ENCODE results near the gene SLC45A3.
"Not testable (repeated sequence)": the region's sequence is repeated elsewhere in the genome, so short reads cannot be mapped to it uniquely, and the experiment has no call there.

The SLC45A3 gene

DNA sequence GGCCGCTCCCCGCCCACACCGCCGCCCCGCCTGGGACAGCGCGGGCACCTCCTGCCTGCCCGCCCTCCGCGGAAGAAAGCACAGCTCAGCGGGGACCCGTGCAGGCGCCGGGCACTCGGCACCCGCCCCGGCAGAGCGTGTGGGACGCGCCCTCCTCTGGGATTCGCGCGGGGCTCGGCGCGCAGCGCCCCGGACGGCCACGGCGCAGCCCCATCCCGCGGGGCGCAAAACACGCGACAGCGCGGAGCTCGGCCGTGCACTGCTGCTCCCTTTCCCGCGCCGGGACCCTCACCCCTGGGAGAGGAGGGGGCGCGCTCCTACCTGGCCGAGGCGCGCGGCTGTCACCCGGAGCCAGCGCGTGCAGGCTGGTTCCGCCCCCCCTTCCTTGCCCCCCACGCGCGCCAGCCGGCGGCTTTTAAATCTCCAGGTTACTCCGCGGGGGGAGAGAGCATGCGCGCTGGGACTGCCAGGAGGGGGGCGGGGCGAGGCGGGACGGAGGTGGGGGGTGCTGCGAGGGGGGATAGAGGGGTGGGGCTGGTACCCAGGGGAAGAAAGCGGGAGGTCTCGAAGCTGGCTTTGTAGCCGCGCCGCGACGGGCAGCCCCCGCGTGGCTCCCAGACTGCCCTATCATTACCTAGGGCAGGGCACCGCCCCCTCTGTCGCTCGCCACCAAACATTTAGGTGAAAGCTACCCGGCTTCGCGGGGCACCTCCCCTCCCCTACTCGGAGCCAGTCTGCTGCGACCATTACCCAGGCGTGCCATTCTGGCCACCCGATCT is at the start of gene SLC45A3:
Gene SLC45A3, minus strand, starts transcription at position 437 of the 779 bp plus-strand sequence. CDS start 15,853 bp downstream, outside the sequence.
- Histone ChIP-seq H3K36me3 (no peaks in the 10 kb centered on the region), H3K4me1 (peaks cover 34% of the 10 kb centered on the region), H3K27ac (peak within 1 kb of the TSS; percentile 63), H3K9ac (peak within 1 kb of the TSS; percentile 76), H3K27me3 (no peaks in the 10 kb centered on the region), H3K4me2 (peak within 1 kb of the TSS; percentile 93), H4K20me1 (no peaks in the 10 kb centered on the region; the same call in 1 of the 2 replicates), H3K9me3 (no peaks in the 10 kb centered on the region), H3K4me3 (peak within 1 kb of the TSS; percentile 77)
- no peak for TF ChIP-seq Cebpa-rat (IDR thresholded peaks at IDR 0.05)

DNA sequence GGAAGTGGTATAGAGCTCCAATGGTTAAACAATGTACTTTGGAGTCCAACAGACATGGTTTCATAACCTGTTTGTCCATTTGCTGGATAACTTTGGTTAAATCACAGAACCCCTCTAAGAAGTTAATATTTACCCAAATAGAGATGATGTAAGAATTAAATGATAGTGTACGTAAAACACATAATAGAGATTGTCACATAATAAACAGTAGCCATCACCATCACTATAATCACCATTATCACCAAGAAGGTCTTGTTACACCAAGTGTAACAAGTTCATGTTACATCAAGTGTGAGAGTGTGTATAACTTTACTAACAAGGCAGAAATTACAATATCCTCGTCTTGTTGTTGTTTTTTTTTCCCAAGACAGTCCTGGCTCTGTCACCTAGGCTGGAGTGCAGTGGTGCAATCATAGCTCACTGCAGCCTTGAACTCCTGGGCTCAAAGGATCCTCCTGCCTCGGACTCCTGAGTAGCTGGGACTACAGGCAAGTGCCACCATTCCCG is 46.4 kb upstream of the SLC45A3 start:
- H4K20me1 ChIP-seq, result peaks cover 81% of the 10 kb centered on the region
- peaks cover 91% of the 10 kb centered on the region for H3K36me3 ChIP-seq
- no peaks in the 10 kb centered on the region for H3K4me1 ChIP-seq
- no peak overlapping the region for H3K9ac ChIP-seq
- no peaks in the 10 kb centered on the region for H3K27me3 ChIP-seq
- no peak overlapping the region for H3K4me3 ChIP-seq
- no peak for TF ChIP-seq Cebpa-rat (IDR thresholded peaks at IDR 0.05)
- H3K27ac ChIP-seq, result no peak overlapping the region
- no peak overlapping the region for H3K4me2 ChIP-seq
- no peaks in the 10 kb centered on the region for H3K9me3 ChIP-seq

DNA sequence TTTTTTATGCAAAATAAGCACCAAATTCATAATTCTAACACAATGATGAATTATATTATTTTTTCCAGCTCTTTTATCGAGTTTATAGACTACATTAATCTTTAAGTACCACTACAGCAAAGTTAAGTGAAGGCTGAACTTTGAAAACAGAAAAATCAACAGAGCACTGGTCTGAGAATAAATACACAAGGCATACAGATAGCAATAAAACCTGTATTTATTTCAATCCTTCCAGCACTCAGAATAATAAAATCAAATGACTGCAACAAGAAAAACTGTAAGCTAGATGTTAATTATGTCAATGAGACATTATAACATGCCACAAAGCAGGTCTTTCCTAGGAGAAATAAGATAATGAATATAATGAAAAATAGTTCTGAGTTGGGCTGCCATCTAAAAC is 45.2 kb upstream of the SLC45A3 start:
- Histone ChIP-seq H4K20me1 (peaks cover 73% of the 10 kb centered on the region), H3K36me3 (peaks cover 92% of the 10 kb centered on the region)

GRCh38 chr1:205720740-205721139 is 40.4 kb upstream of the SLC45A3 start:
- H4K20me1 ChIP-seq, result peaks cover 31% of the 10 kb centered on the region

More for the DNA sequence above, 45.2 kb upstream of the SLC45A3 start:
- no peak overlapping the region for H3K4me3 ChIP-seq
- no peak overlapping the region for H3K9ac ChIP-seq
- H3K27ac ChIP-seq, result no peak overlapping the region
- no peaks in the 10 kb centered on the region for H3K27me3 ChIP-seq
- H3K4me1 ChIP-seq, result no peaks in the 10 kb centered on the region
- no peak overlapping the region for H3K4me2 ChIP-seq
- no peaks in the 10 kb centered on the region for H3K9me3 ChIP-seq
- no peak for TF ChIP-seq Cebpa-rat (IDR thresholded peaks at IDR 0.05)

GRCh38 chr1:205719762-205720161 is 39.5 kb upstream of the SLC45A3 start:
- Histone ChIP-seq H3K4me3 (no peak overlapping the region), H3K27me3 (no peaks in the 10 kb centered on the region), H3K9ac (no peak overlapping the region), H3K4me1 (no peaks in the 10 kb centered on the region), H4K20me1 (peaks cover 24% of the 10 kb centered on the region; the same call in 1 of the 2 replicates), H3K4me2 (no peak overlapping the region), H3K36me3 (peaks cover 100% of the 10 kb centered on the region), H3K27ac (no peak overlapping the region), H3K9me3 (no peaks in the 10 kb centered on the region)
- TF ChIP-seq Cebpa-rat (IDR thresholded peaks at IDR 0.05), result no peak

More at GRCh38 chr1:205720740-205721139, 40.4 kb upstream of the SLC45A3 start:
- not testable (repeated sequence) for H3K9ac ChIP-seq, H3K4me3 ChIP-seq, H3K27ac ChIP-seq, H3K9me3 ChIP-seq, H3K4me1 ChIP-seq, H3K4me2 ChIP-seq, H3K27me3 ChIP-seq
- peaks cover 100% of the 10 kb centered on the region for H3K36me3 ChIP-seq

GRCh38 chr1:205719015-205719414 is 38.7 kb upstream of the SLC45A3 start:
- H3K27ac ChIP-seq, result no peak overlapping the region
- H3K27me3 ChIP-seq, result no peaks in the 10 kb centered on the region
- H3K9me3 ChIP-seq, result no peaks in the 10 kb centered on the region
- H3K4me2 ChIP-seq, result no peak overlapping the region
- peaks cover 19% of the 10 kb centered on the region; the same call in 1 of the 2 replicates for H4K20me1 ChIP-seq
- H3K9ac ChIP-seq, result no peak overlapping the region
- H3K36me3 ChIP-seq, result peaks cover 100% of the 10 kb centered on the region
- no peaks in the 10 kb centered on the region for H3K4me1 ChIP-seq
- H3K4me3 ChIP-seq, result no peak overlapping the region
- TF ChIP-seq Cebpa-rat (IDR thresholded peaks at IDR 0.05), result no peak

- H4K20me1 ChIP-seq, result peaks cover 24% of the 10 kb centered on the region
- TF ChIP-seq Cebpa-rat (IDR thresholded peaks at IDR 0.05), result no peak
- H3K4me3 ChIP-seq, result no peak overlapping the region
- no peak overlapping the region for H3K27ac ChIP-seq
- H3K27me3 ChIP-seq, result no peaks in the 10 kb centered on the region
- H3K9me3 ChIP-seq, result no peaks in the 10 kb centered on the region
- H3K4me1 ChIP-seq, result no peaks in the 10 kb centered on the region
- H3K4me2 ChIP-seq, result no peak overlapping the region
- H3K36me3 ChIP-seq, result peaks cover 81% of the 10 kb centered on the region
- H3K9ac ChIP-seq, result no peak overlapping the region
Observed at GRCh38 chr1:205716371-205717132, 36.2 kb upstream of the SLC45A3 start.

DNA sequence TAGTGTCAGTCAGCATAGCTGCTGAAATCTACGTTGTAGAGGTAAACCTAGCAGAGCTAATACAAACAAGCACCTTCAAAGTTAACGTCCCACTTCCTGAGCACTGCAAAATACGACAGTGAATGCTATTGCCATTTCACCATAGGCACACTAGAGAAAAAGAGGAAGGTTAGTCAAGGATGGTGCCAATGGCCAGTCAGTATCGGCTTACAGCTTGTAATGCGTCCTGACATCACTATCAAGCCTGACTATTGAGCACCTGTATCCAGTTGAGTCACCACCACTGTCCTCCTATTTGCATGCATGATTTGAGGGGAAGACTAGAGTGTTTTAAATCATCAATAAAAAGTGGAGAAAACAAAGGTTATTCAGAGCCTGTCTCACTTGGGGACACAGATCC is 35.3 kb upstream of the SLC45A3 start:
- TF ChIP-seq Cebpa-rat (IDR thresholded peaks at IDR 0.05), result no peak
- no peaks in the 10 kb centered on the region for H3K27me3 ChIP-seq
- peaks cover 4% of the 10 kb centered on the region; the same call in 1 of the 2 replicates for H3K4me1 ChIP-seq
- no peak overlapping the region for H3K9ac ChIP-seq
- peaks cover 21% of the 10 kb centered on the region for H4K20me1 ChIP-seq
- peaks cover 72% of the 10 kb centered on the region for H3K36me3 ChIP-seq
- H3K27ac ChIP-seq, result no peak overlapping the region
- no peak overlapping the region for H3K4me3 ChIP-seq
- H3K4me2 ChIP-seq, result no peak overlapping the region
- H3K9me3 ChIP-seq, result no peaks in the 10 kb centered on the region

GRCh38 chr1:205714906-205715246 is 34.6 kb upstream of the SLC45A3 start:
- H3K4me1 ChIP-seq, result peaks cover 6% of the 10 kb centered on the region; the same call in 1 of the 2 replicates
- H3K36me3 ChIP-seq, result peaks cover 72% of the 10 kb centered on the region
- H3K27me3 ChIP-seq, result no peaks in the 10 kb centered on the region
- H3K4me2 ChIP-seq, result no peak overlapping the region
- no peaks in the 10 kb centered on the region for H3K9me3 ChIP-seq
- peaks cover 15% of the 10 kb centered on the region for H4K20me1 ChIP-seq
- no peak for TF ChIP-seq Cebpa-rat (IDR thresholded peaks at IDR 0.05)
- H3K4me3 ChIP-seq, result no peak overlapping the region
- no peak overlapping the region for H3K27ac ChIP-seq
- H3K9ac ChIP-seq, result no peak overlapping the region
